NCI-H526 (cell line): ENCODE data around the gene NR0B1.
A peak's percentile ranks its signal among the peaks of the same experiment; 100 is the strongest.

Experiments used
- DNase-seq, 2 experiments: peaks; one replicate each; lab custom pipeline; 2025; lab: John Stamatoyannopoulos, UW

The NR0B1 gene, protein sequence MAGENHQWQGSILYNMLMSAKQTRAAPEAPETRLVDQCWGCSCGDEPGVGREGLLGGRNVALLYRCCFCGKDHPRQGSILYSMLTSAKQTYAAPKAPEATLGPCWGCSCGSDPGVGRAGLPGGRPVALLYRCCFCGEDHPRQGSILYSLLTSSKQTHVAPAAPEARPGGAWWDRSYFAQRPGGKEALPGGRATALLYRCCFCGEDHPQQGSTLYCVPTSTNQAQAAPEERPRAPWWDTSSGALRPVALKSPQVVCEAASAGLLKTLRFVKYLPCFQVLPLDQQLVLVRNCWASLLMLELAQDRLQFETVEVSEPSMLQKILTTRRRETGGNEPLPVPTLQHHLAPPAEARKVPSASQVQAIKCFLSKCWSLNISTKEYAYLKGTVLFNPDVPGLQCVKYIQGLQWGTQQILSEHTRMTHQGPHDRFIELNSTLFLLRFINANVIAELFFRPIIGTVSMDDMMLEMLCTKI

DNA sequence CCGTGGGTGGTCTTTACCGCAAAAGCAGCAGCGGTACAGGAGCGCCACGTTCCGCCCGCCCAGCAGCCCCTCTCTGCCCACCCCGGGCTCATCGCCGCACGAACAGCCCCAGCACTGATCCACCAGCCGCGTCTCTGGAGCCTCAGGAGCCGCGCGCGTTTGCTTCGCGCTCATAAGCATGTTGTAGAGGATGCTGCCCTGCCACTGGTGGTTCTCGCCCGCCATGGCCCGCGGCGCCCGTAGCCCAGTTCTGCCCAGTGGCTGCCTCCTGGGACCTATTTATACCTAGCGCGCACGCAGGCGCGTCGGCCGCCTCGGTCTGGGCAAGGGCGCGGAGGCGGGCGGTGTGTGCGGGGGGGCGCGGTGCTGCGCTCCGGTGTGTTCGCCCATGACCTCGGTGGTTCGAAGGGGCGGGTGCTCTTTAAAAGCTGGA is at the start of gene NR0B1:
NR0B1 (minus strand) TSS at position 252 of the 433 bp plus-strand sequence; CDS start at position 225, 27 bp downstream.
- DNase-seq, result no peak

DNA sequence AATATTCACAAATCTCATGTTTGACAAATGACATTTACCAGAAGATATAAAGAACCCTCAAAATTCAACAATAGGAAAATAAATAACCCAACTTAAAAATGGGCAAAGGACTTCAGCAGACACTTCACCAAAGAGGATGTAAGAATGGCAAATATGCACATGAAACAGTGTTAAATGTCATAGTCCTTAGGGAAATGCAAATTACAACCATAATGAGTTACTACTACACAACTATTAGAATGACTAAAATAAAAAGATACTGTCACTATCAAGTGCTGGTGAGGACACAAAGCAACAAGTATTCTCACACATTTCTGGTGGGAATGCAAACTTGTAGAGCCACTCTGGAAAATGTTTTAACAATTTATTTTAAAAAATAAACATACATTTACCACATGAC is 40.8 kb upstream of the NR0B1 start:
- no peak for DNase-seq

DNA sequence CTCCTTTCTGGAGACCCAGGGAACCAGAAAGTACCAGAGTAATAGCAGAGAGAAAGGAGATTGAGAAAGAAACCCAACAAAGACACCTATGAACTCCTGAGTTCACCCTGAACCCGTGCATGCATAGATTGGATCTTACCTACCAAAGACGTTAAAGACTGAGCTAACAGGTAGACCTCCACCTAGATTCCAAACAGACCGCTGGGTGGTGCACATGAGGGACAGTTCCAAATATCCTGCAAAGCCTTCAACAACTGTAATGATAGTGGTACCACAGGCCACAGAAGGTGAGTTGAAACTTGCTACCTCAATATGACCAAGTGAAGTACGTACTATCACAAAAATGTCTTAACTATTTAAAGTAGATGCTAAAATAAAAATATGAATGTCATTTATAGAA is 34.0 kb upstream of the NR0B1 start:
- peak in 1 of 2 experiments; percentile 0 for DNase-seq

DNA sequence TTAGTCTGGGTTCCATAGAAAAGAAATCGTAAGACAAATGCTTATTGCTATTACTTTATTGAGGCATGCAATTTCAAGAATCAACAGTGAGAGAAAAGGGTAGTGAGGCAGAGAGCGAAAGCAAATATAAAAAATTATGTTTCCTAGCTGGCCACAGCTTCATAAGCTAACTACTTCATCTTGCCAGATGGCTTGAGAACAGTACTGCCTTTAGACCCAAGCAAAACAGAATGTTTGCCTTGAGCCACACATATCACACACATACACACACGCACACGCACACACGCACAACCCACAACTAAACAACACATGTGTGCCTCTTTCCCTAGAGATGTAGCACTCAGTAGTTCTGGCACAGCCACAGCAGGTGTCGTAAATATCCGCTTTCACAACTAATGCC is 31.6 kb upstream of the NR0B1 start:
- DNase-seq, result no peak

DNA sequence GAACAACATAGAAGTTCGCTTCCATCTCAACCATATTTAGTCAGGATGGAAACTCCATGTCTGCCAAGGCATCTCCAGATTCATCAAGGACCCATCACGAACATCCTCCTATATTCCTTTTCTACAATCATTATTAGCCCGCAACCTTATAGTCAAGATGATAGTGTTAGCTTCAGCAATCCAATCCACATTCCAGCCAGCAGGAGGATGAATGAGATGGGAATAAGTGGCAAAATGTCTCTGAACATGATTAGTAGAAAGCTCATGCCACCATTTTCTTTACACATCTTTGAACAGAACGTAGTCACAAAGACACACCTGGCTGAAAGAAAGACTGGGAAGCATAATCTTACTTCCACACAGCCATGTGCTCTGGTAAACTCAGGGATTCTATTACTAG is 18.6 kb upstream of the NR0B1 start:
- no peak for DNase-seq

DNA sequence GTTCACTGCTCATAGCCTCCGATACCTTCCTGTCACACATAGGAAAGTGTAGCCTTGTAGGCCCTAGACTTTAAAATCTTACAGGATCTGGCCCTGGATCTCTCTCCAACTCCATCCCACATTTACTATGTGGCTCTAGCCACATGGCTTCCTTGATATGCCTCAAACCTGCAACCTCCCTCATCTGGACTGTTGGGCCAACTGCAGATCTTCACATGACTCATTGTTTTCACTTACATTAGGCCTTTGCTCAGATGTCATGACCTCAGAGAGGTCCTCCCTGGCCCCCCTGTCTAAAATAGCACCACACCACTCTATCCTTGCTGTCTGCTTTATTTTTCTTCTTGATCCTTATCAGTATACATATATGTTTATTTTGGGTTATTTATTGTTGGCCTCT is 8.1 kb upstream of the NR0B1 start:
- no peak for DNase-seq

DNA sequence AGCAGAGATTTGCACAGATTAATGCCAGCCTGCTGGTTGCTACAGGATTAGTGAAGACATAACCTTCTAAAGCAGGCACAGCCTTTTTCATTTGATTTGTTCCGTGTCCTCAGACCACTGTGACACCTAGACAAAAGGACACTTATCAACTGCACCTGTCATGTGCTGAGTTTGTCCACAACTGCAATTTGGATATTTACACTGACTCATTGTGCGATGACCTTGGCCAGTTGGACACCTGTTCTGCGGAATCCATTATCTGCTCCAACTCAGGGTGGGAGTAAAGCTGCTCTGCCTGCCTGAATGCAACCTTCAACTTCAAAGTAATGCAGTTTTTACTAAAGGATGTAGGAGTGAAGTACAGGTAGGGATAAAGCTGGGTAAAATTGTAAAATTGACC is 4.1 kb upstream of the NR0B1 start:
- no peak for DNase-seq

DNA sequence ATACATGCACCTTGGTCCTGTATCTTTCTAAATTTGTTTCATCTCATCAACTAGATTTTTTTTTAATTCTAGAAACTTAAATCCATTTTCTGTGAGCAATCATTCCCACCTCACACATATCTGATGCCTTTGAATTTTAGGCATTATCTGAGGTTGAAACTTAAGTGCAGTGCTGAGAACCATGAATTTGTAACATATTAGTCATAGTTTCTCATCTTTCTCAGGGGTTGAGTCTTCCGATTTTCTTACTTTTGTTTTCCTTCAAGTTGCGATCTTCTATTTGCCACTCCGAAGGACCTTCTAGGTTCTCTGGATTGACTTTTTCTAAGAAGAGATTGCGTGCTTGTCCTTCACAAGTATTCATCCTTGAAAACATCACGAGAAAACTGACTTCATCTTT is 3.7 kb upstream of the NR0B1 start:
- DNase-seq, result no peak

DNA sequence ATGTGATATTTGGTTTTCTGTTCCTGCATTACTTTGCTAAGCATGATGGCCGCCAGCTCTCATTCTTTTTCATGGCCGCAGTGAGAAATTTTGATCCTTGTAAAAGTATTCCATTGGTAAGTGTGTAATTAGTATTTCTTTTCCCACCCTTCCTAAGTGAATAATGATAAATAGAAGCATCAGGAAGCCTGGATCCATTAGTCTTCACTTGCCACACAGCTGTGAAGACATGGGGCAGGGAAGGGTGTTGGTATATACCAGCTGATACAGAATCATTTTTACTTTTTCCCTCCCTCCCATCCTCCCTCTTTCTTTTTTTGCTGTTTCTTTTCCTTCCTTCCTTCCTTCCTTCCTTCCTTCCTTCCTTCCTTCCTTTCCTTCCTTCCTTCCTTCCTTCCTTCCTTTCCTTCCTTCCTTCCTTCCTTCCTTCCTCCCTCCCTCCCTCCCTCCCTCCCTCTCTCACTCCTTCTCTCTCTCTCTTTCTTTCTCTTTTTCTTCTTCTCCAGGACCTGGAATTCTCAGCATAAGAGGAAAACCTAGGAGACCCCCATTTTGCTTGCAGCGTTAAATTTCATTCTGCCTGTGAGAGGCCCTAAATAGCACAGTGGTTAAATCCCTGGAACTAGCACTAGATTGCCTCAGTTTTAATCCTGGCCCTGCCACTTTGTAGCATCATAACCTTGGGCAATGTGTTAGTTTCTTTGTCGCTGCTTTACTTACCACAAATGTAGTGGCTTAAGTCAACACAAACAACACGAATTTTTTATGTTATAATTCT is 1.4 kb upstream of the NR0B1 start:
- DNase-seq, result no peak

DNA sequence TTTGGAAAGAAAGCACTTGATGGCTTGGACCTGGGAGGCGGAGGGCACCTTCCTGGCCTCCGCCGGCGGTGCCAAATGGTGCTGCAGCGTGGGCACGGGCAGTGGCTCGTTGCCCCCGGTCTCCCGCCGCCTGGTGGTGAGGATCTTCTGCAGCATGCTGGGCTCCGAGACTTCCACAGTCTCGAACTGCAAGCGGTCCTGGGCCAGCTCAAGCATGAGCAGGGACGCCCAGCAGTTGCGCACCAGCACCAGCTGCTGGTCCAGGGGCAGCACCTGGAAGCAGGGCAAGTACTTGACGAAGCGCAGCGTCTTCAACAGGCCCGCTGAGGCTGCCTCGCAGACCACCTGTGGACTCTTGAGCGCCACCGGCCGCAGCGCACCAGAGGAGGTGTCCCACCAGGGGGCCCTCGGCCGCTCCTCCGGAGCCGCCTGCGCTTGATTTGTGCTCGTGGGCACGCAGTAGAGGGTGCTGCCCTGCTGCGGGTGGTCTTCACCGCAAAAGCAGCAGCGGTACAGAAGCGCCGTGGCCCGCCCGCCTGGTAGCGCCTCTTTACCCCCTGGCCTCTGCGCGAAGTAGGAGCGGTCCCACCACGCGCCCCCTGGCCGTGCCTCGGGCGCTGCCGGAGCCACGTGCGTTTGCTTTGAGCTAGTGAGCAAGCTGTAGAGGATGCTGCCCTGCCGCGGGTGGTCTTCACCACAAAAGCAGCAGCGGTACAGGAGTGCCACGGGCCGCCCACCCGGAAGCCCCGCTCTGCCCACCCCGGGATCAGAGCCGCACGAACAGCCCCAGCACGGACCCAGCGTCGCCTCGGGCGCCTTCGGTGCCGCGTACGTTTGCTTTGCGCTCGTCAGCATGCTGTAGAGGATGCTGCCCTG is 689 bp downstream of the NR0B1 start:
- DNase-seq, result peak in 1 of 2 experiments; percentile 16

DNA sequence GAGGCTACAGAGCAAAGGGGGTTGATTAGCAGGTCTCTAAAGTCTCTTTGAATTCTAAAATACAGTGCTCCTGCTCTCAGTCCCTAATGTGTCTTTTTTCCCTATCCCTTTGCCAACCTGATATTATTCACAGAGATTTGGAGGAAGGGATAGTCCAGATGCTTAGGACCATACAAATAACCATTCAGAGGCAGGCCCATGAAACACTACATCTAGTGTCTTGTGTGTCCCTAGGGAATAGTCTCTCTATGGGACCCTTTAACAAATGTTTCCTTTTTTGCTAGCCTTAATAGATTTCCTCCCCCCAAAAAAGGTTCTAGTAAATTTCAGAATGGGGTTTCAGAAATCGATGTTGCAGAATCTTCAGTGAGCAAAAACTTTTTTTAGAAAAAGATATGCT is 1.7 kb downstream of the NR0B1 start:
- DNase-seq, result no peak

DNA sequence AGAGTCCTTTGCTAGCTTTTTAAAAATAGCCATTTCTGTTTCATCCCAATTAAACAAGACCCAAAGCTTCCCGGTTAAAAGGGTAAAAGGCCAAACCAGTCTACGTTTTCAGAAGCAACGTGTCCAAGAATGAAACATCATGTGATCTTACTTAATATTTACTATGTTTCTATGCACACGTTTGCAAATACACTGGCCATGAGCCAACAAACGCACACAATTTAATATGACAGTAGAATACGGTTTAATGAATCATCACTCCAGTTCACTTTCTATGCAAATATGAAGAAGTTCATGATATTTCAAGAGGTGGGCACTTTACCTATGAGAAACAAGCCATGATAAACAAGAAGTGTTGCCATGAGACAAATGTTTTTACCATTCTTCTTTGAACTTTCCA is 4.3 kb downstream of the NR0B1 start:
- DNase-seq, result no peak

DNA sequence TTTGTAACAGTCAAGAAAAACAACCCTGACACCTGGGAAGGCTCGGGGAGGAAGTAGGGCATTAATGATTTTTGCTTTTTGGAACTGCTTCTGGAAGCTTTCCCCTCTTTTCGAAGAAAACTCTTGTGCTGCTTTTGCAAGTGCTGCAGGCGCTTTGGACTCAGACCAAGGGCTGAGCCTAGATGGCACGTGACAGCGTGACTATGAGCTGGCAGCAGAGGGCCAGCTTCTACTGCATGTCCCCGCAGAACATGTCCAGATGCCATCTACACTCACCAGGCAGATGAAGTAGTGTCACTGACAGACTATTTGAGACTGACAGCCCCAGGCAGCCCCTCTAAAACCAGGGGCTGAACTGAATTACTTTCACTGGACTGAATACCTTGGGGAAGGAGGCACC is 6.2 kb downstream of the NR0B1 start:
- no peak for DNase-seq

DNA sequence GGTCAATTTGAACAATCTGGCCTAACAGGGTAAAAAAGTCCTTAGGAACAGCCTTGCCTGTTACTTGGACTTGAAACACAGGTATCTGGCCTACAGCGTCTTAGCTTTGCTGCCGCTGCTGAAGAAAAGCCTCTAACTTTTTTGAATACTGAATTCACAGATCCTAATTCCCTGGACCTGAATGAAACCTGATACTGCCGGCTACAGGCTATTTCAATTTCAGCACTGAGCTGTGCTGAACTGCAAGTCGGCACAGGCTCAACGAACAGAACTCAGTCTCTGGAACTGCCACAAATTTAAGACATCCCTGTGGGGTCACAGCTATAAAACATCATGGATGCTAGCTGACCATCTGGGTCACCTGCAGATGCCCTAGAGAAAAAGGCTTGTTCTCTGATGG is 7.2 kb downstream of the NR0B1 start:
- DNase-seq, result no peak

DNA sequence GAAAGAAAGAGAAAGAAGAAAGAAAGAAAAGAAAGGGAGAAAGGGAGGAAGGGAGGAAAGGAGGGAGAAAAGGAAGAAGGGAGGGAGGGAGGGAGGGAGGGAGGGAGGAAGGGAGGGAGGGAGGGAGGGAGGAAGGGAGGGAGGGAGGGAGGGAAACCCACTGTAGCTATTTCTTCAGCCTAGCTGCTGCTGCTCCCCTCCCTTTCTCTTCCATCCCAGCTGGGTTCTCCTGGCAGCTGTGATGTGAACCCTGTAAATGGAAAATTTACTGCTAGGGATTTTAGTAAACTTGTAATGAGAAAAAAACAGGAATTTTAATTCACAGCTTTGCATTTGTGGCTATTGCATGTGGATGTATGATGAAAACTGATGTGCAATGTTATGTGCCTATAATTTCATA is 8.0 kb downstream of the NR0B1 start:
- no peak for DNase-seq

DNA sequence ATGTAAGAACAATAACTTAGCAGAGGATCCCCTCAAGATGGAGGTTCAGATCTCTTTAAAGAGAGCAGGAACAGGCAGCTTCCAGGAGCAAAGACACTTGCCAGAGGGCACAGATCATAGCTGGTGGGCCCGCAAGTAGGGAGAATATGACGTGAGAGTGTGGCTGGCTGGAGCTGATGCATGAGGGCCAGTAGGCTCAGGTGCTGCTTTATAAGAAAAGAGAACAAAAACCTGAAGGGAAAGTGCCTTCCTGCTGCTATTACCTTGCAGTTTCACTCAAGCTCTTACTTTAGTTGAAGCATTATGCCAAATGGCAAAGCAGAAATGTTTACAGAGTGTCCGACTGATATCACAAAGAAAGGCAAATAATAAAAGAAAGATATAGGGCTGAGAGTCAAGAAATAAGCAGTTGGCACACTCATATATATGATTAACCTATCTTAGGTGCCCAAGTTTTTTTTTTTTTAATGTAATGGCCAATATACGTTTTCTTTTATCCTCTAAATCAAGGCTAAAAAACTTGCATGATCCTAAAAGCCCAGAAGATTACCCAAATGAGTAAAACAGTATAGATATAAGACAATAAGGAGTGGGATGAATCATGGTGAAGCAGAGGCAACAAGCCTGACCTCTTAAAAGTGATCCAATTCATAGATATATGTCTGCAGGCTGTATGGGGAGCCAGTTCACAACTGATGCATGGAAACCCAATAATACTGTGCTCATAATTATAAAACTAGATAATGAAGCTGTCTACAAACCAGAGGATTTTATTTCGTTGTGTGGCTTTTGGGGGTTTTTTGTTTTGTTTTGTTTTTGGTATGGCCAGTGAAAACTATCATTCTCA is 12.6 kb downstream of the NR0B1 start:
- DNase-seq, result no peak

DNA sequence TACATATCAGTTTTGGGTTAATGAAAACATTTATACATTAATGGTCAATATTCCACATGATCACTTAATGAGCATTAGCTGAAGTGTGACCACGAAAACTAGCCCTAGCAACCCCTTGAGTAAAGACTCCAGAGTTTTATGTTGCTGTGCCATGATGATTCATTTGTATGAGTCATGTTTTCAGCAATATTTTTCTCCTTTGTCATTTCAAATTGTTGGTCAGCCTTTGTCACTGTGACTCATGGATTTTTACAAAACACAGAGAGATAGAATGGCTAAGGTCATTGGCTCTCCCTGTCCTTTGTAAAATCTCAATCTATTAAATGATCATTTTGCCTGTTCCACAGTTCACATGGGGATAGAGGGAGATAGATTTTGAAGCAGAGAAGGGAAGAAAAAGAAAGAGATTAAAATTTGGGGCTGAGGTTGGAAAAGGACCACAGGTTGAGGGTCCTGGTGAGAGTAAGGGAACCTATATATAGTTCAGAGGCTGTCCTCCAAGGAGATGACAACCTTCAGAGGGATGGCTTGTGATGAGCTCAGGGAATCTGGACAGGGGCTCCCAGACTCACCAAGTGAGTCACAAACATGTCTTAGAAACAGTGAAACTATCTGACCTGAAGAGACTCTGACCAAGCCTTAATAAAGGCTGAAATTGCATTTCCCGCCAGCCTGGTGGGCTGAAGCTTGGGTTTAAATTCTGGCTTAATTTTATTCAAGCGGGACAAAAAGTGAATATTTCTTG is 25.6 kb downstream of the NR0B1 start:
- DNase-seq, result no peak

DNA sequence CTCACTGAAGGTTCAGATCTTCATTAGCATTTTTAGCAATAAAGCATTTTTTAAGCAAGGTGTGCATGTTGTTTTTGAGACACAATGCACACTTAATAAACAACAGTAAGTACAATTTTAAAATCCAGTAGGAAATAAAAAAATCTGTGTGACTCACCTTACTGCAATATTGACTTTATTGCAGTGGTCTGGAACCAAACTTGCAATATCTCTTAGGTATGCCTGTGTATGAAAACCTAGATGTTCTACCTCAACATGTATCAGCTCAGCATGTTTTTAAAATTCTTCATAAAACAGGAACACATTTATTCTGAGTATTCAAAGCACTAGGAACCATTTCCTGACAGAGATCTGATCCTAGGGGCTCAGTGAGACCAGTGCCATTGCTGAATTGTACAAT is 26.7 kb downstream of the NR0B1 start:
- DNase-seq, result no peak

DNA sequence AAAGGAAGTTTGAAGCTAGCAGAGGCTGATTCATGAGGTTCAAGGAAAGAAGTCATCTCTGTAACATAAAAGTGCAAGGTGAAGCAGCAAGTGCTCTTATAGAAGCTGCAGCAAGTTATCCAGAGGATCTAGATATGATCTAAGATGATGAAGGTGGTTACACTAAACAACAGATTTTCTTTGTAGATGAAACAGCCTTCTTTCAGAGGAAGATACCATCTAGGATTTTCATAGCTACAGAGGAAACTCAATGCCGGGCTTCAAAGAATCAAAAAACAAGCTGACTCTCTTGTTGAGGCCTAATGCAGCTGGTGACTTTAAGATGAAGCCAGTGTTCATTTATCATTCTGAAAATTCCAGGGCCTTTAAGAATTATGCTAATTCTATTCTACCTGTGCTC is 28.8 kb downstream of the NR0B1 start:
- DNase-seq, result no peak

DNA sequence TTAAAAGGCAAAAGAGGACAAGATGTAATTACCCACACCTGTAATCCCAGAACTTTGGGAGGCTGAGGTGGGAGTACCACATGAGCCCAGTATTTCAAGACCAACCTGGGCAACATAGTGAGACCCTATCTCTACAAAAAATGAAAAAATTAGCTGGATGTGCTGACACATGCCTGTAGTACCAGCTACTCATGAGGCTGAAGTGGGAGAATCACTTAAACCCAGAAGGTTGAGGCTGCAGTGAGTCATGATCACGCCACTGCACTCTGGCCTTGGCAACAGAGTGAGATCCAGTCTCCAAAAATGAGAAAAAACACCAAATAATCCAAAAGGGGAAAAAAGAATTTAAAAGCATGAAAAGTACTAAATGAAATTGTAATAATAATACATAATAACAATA is 30.8 kb downstream of the NR0B1 start:
- no peak for DNase-seq

DNA sequence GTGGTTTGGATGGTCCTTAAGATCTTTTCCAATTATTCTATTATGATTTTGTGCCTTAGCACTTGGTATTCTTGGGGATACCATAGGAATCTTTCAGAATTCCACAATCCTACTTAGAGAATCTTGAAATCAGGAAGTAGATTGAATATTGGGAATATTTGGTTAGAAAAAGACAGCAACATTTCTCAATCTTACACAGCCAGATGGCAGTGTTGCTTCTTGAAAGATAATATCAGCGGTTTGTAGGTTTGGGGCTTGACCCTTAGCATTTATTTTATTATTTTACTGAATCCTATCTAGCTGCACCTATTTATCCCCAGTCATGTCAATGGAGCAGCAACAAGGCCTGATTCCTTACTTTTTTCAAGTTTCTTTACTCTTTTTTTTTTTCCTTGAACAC is 33.7 kb downstream of the NR0B1 start:
- peak in 1 of 2 experiments; percentile 2 for DNase-seq
